Osteoblast (primary cell): ENCODE data around the gene ALX3. TPM values are rescaled to one million over a fixed set of nuclear protein-coding genes. Genes with fewer than 3 reads are reported as not detected.

Experiments
- DNase-seq: peaks from one replicate; pipeline ENCODE4 v3.0.0; 2011; ENCODE audit warnings: low spot score, mixed read lengths; ENCODE audit not compliant: insufficient read length; ENCODE audit errors: missing footprints
- H2AFZ ChIP-seq: 2 replicates; pipeline ENCODE4 v1.6.0; 2011; ENCODE audit warnings: mild to moderate bottlenecking, low read length
- H3K27ac ChIP-seq: 2 replicates; pipeline ENCODE4 v1.5.1; 2011; ENCODE audit warnings: mild to moderate bottlenecking, low read depth, low read length, moderate library complexity
- H3K27me3 ChIP-seq: 2 replicates; pipeline ENCODE4 v1.6.0; 2012; ENCODE audit warnings: mild to moderate bottlenecking, control low read depth, inconsistent platforms, low read length, moderate library complexity; ENCODE audit not compliant: insufficient read depth
- H3K36me3 ChIP-seq: 2 replicates; pipeline ENCODE4 v1.5.1; 2011; ENCODE audit warnings: mild to moderate bottlenecking, low read length, control low read depth, moderate library complexity; ENCODE audit not compliant: insufficient read depth
- H3K4me1 ChIP-seq: 2 replicates; pipeline ENCODE4 v1.5.1; 2011; ENCODE audit warnings: mild to moderate bottlenecking, low read length, control low read depth, moderate library complexity; ENCODE audit not compliant: insufficient read depth
- H3K4me2 ChIP-seq: 2 replicates; pipeline ENCODE4 v1.6.0; 2011; ENCODE audit warnings: mild to moderate bottlenecking, low read length; ENCODE audit not compliant: insufficient read depth
- H3K4me3 ChIP-seq: fragments of 200-600 bp; sonication (generic); 3 replicates; pipeline ENCODE4 v1.5.1; 2012; ENCODE audit warnings: mild to moderate bottlenecking, low read length, inconsistent platforms; ENCODE audit not compliant: insufficient read depth
- H3K79me2 ChIP-seq: 2 replicates; pipeline ENCODE4 v1.6.0; 2012; ENCODE audit warnings: mild to moderate bottlenecking, low read length, control low read depth, inconsistent platforms; ENCODE audit not compliant: insufficient read depth
- H3K9me3 ChIP-seq: 2 replicates; pipeline ENCODE4 v1.5.1; 2011; ENCODE audit warnings: low read depth, low read length, control low read depth
- H4K20me1 ChIP-seq: 2 replicates; pipeline ENCODE4 v1.6.0; 2012; ENCODE audit warnings: mild to moderate bottlenecking, low read length, control low read depth; ENCODE audit not compliant: insufficient read depth
- CTCF ChIP-seq: IDR thresholded peaks from 2 replicates; pipeline ENCODE4 v1.5.1; 2011; ENCODE audit warnings: mild to moderate bottlenecking, low read depth, low read length, moderate library complexity; ENCODE audit errors: extremely low read depth
- total RNA-seq: library from RNA; depleted of rRNA; stranded (reverse); fragments of >200 nt; gene quantifications from 2 replicates; pipeline ENCODE4 v1.2.3, GENCODE V29; 2012

ALX3 gene
- total RNA-seq, 1 donor = not detected

DNA sequence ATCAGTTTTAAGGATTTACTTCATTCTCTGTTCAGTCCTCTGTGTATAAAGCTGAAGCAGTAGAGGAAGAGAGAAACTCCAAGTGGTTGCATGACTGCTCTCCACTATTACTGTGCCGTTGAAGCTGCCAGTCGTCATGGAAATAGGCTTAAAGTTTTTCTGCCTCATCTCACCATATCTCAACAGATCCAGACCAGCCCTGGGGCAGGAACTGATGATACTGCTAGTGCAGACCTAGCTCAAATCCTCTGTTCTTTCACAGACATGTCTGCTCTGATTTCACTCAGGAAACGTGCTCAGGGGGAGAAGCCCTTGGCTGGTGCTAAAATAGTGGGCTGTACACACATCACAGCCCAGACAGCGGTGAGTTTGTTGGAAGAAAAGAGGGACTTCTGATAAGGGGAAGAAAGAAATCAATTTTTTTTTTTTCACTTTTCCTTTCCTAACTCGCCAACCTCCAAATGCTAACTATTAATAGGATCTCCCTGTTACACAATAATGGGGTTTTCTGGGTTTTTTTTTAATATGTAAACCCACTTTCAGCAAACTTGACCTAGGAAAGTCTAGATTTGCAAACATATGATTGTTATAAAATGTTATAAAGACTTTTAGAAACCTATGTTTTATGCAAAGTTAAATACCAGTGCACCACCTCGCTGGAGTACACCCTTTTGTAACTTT lies 58.2 kb downstream of the ALX3 start:
- no peak for TF ChIP-seq CTCF
- Histone ChIP-seq H2AFZ (no peak overlapping the region), H3K27ac (no peak overlapping the region), H4K20me1 (peaks cover 2% of the 10 kb centered on the region), H3K4me3 (no peak overlapping the region), H3K27me3 (no peaks in the 10 kb centered on the region), H3K9me3 (no peaks in the 10 kb centered on the region), H3K4me2 (no peak overlapping the region), H3K4me1 (no peaks in the 10 kb centered on the region), H3K79me2 (peaks cover 20% of the 10 kb centered on the region), H3K36me3 (peaks cover 78% of the 10 kb centered on the region)
- no peak for DNase-seq

DNA sequence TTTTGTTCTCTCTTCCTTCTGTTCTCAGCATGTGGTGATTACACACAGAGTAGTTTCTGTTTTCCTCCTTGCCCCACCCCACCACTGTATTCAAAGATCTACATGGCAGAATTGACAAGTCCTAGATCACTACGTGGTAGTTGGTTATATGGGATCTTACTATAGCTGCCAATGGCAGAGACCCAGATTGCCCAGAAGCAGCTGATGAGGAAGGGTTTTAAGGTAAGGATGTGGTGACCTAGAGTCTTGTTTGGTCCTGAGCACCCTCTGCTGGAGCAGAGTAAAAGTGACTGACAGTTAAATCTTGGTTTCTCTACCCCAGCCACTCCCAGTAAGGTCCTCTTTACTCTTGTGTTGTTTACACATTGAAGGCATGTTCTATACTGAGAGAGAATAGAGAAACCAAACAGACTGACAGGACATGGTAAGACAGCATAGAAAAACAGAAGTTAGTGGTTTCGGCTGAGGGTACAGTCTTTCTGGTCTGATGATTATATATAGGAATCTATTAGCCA lies 58.9 kb downstream of the ALX3 start:
- Histone ChIP-seq H3K9me3 (no peaks in the 10 kb centered on the region), H3K4me2 (no peak overlapping the region), H3K4me1 (peaks cover 1% of the 10 kb centered on the region), H3K27me3 (no peaks in the 10 kb centered on the region), H3K4me3 (no peak overlapping the region), H3K27ac (no peak overlapping the region), H3K36me3 (peaks cover 71% of the 10 kb centered on the region), H2AFZ (no peak overlapping the region), H4K20me1 (peaks cover 9% of the 10 kb centered on the region), H3K79me2 (peaks cover 26% of the 10 kb centered on the region)
- DNase-seq = no peak
- TF ChIP-seq CTCF = peak; percentile 73

Other genes with a start within 250 kb of the ALX3 start
- gene CSF1, start 159.8 kb downstream of the ALX3 start, total RNA-seq = 38.0 and 53.9 TPM in 2 replicates
- gene AHCYL1, start 85.9 kb downstream of the ALX3 start, total RNA-seq = 56.8 and 61.0 TPM in 2 replicates
- 51.0 and 51.4 TPM in 2 replicates for gene STRIP1, start 36.0 kb downstream of the ALX3 start, total RNA-seq
- 1.1 and 1.8 TPM in 2 replicates for gene UBL4B, start 41.8 kb upstream of the ALX3 start, total RNA-seq
- gene SLC6A17, start 79.8 kb upstream of the ALX3 start, total RNA-seq = under 0.01 and 0.29 TPM in 2 replicates
- gene KCNC4, start 139.6 kb upstream of the ALX3 start, total RNA-seq = 1.4 and 1.5 TPM in 2 replicates